Spinal cord (tissue), 10 donors: ENCODE results near the gene NDUFB1. TPM values are rescaled to one million over a fixed set of nuclear protein-coding genes. Genes with fewer than 3 reads are reported as not detected.

Experiments used
- DNase-seq, 6 donors: peaks; one replicate each; pipeline versions ENCODE4 v3.0.0 to v3.0.0-alpha.2; 2013 to 2015; ENCODE audit warnings: low spot score in 6 of 6, low read depth in 4 of 6
- H3K27ac ChIP-seq: one replicate; pipeline ENCODE4 v1.5.1; 2013; ENCODE audit warnings: low read depth, low read length, control low read depth
- H3K27me3 ChIP-seq: one replicate; pipeline ENCODE4 v1.6.1; 2013; ENCODE audit warnings: low read length; ENCODE audit not compliant: control insufficient read depth, insufficient read depth
- H3K36me3 ChIP-seq: one replicate; pipeline ENCODE4 v1.6.1; 2013; ENCODE audit warnings: low read length; ENCODE audit not compliant: control insufficient read depth, insufficient read depth
- H3K4me1 ChIP-seq: one replicate; pipeline ENCODE4 v1.6.1; 2013; ENCODE audit warnings: low read length; ENCODE audit not compliant: control insufficient read depth, insufficient read depth
- H3K4me3 ChIP-seq: one replicate; pipeline ENCODE4 v1.5.1; 2013; ENCODE audit warnings: low read depth, low read length, control low read depth
- H3K9me3 ChIP-seq: one replicate; pipeline ENCODE4 v1.6.1; 2013; ENCODE audit warnings: low read length; ENCODE audit not compliant: control insufficient read depth, insufficient read depth
- WGBS: methylation state at CpG from one replicate; pipeline ENCODE4 v1.1.5; 2013; ENCODE audit warnings: missing lambda C conversion rate; ENCODE audit not compliant: insufficient coverage; 5-methylcytosine and 5-hydroxymethylcytosine counted together
- long read RNA-seq, 4 donors: transcript quantifications; one replicate each; lab custom pipeline, GENCODE V29; 2026
- polyA plus RNA-seq, 2 donors: library from polyadenylated mRNA; unstranded; fragments of 120-200 nt; gene quantifications; one replicate each; pipeline ENCODE4 v1.2.1, GENCODE V29; 2013; ENCODE audit not compliant: insufficient read length in 2 of 2
- total RNA-seq, 2 donors: library from RNA; depleted of rRNA in 1 of 2; stranded (reverse); fragments of 120-200 nt in 1 of 2; fragments of >200 nt in 1 of 2; gene quantifications; one replicate each; pipeline versions ENCODE4 v1.2.3 to v1.2.4, GENCODE V29; 2013 to 2014
- donor health status: healthy.

NDUFB1 gene
- total RNA-seq (100 to 1,000 TPM; 148 to 391 TPM), polyA plus RNA-seq (100 to 1,000 TPM; 210 to 226 TPM)
- long read RNA-seq, donor 1, transcript NDUFB1-201 (3 exons, 528 nt), result major isoform, 242 of 304 reads
- long read RNA-seq, donor 1, transcript NDUFB1-203 (2 exons, 1,333 nt), result minor isoform, 58 of 304 reads
- long read RNA-seq, donor 1, partial matches to known transcripts, result 0 of 304 reads
- long read RNA-seq, donor 1, other reads (novel, unspliced or antisense), result 0 of 304 reads
- long read RNA-seq, donor 2, transcript NDUFB1-201 (3 exons, 528 nt), result major isoform, 71 of 91 reads
- long read RNA-seq, donor 2, transcript NDUFB1-203 (2 exons, 1,333 nt), result minor isoform, 19 of 91 reads
- long read RNA-seq, donor 2, partial matches to known transcripts, result 0 of 91 reads
- long read RNA-seq, donor 2, other reads (novel, unspliced or antisense), result 0 of 91 reads
- long read RNA-seq, donor 3, transcript NDUFB1-203 (2 exons, 1,333 nt), result minor isoform, 15 of 76 reads
- long read RNA-seq, donor 3, transcript NDUFB1-201 (3 exons, 528 nt), result major isoform, 60 of 76 reads
- long read RNA-seq, donor 3, partial matches to known transcripts, result 0 of 76 reads
- long read RNA-seq, donor 3, other reads (novel, unspliced or antisense), result 0 of 76 reads
- long read RNA-seq, donor 4, transcript NDUFB1-202 (4 exons, 454 nt), result minor isoform, 8 of 349 reads
- long read RNA-seq, donor 4, transcript NDUFB1-203 (2 exons, 1,333 nt), result minor isoform, 75 of 349 reads
- long read RNA-seq, donor 4, transcript NDUFB1-201 (3 exons, 528 nt), result major isoform, 260 of 349 reads
- long read RNA-seq, donor 4, partial matches to known transcripts, result 5 of 349 reads
- long read RNA-seq, donor 4, other reads (novel, unspliced or antisense), result 0 of 349 reads

DNA sequence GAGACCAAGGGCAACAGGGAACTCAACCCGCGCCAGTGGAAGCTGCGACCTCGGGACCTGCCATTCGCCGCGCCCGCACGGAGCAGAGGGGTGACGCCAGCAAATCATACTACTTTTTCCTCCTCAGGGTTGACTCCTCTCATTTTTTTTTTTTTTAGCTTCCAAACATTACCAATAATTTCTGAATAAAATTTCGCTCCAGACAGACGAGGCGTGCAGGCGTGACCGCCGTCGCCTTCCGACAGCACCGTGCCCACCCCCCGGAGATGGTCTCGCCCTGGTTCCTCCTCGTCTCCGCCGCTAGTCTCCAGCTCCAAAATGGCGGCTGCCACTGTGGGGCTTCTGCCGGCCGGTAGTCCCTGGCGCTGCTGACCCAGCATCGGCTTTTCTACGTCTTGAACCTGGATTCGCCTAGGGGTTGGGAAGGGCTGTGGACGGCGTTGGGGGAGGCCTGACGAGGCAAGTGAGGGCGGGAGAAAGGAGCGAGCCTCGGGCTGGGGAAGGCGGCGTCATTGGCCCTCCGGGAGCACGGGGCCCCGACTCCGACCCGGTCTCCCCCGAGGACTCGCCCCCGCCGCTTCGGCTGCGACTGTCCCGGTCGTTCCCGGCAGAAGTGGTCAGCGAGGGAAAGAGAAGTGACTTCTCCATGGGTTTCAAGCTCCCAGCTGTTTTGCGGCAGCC, at the start of gene NDUFB1, which contains the start of gene CPSF2:
Gene NDUFB1, minus strand, starts transcription at position 37 of the 681 bp plus-strand sequence. CDS start 4,069 bp downstream, outside the sequence.
Gene CPSF2, plus strand, starts transcription at position 300 of the 681 bp plus-strand sequence. CDS start 9,016 bp downstream, outside the sequence.
- Histone ChIP-seq H3K36me3 (peaks cover 10% of the 10 kb centered on the region), H3K4me3 (peak within 1 kb of the TSS; percentile 95), H3K4me1 (peaks cover 19% of the 10 kb centered on the region), H3K9me3 (no peaks in the 10 kb centered on the region), H3K27ac (peak within 1 kb of the TSS; percentile 96), H3K27me3 (no peaks in the 10 kb centered on the region)
- peak; percentile 68 to 95 (median 80) for DNase-seq
- under 1% methylated on average over 55 of the region's 55 CpGs for WGBS

DNA sequence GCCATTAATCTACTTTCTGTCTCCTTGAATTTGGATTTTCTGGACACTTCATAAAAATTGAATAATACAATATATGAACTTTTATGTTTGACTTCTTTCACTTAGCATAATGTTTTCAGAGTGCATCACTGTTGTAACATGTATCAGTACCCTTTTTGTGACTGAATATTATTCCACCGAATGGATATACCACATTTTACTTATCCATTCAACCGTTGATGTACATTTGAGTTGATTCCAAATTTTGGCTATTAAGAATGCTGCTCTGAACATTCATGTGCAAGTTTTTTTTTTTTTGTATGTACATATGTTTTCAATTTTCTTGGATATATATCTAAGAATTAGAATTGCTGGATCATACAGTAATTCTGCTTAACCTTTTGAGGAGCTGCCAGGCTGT, 43.5 kb upstream of the NDUFB1 start:
- Histone ChIP-seq H3K4me1 (no peaks in the 10 kb centered on the region), H3K9me3 (no peaks in the 10 kb centered on the region), H3K27me3 (no peaks in the 10 kb centered on the region), H3K4me3 (no peak overlapping the region), H3K36me3 (peaks cover 5% of the 10 kb centered on the region), H3K27ac (no peak overlapping the region)
- DNase-seq, result no peak
- WGBS, result no CpG with 5 or more reads among the region's 2 CpGs

DNA sequence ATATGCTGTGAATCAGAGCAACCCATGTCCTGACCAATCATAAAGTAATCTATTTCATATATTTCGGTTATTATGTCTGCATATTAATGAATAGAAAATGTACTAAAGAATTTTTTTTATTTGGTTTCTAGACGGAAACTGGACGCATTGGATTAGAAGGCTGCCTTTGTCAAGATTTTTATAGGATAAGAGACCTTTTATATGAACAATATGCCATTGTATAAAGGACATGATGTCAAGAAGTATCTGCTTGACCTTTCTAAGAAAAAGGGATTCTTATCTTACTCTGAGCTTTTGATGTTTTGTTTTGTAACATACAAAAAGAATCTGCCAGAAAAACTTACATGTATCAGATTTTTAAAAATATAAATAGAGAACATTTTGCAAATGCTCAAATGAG, 40.0 kb upstream of the NDUFB1 start:
- WGBS, result no CpG with 5 or more reads among the region's 3 CpGs
- no peak overlapping the region for H3K27ac ChIP-seq
- no peaks in the 10 kb centered on the region for H3K9me3 ChIP-seq
- no peak for DNase-seq
- H3K36me3 ChIP-seq, result peaks cover 8% of the 10 kb centered on the region
- H3K4me3 ChIP-seq, result no peak overlapping the region
- H3K4me1 ChIP-seq, result no peaks in the 10 kb centered on the region
- H3K27me3 ChIP-seq, result no peaks in the 10 kb centered on the region

DNA sequence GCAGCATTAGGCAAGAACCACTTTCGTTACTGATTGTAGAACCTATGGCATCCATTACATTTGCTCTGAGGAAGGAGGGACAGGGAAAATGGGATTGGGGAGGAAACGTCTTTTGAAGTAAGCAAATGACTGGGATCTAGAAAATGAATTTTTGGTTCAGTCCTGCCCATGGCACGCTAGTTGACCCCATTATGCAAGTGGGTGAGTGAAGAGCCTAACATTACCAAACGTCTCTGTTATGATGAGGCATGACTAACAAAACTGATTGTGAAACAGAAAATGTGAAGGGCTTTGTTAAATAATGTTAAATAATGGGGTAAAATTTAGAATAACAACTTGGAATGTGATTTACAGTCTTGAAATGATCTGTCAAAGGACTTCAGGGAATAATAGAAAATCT, 39.1 kb upstream of the NDUFB1 start:
- Histone ChIP-seq H3K4me1 (no peaks in the 10 kb centered on the region), H3K4me3 (no peak overlapping the region), H3K36me3 (peaks cover 12% of the 10 kb centered on the region), H3K9me3 (no peaks in the 10 kb centered on the region), H3K27ac (no peak overlapping the region), H3K27me3 (no peaks in the 10 kb centered on the region)
- no peak for DNase-seq
- WGBS, result 33% methylated on average over 3 of the region's 4 CpGs

DNA sequence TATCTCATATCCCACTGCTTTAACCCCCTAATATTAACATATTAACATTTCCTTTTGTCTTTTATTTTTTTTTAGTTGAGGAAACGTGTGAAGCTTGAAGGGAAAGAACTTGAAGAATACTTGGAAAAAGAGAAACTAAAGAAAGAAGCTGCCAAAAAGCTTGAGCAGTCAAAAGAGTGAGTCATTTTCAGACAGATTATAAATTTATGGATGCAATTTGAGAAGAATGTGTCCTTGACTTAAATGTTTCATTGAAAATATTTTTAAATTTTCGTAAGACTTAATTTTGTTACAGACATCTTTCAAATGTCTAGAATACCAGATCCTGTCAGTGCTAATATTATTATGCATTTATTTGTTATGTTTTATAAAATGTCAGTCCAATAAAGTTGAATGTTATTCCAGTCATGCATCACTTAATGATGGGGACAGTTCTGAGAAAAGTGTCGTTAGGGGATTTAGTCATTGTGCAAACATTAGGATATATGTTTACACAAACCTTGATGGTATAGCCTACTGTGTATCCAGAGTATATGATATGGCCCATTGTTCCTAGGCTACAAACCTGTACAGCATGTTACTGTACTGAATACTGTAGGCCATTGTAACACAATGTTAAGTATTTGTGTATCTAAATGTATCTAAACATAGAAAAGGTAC, 32.9 kb upstream of the NDUFB1 start:
- Histone ChIP-seq H3K4me1 (no peaks in the 10 kb centered on the region), H3K27ac (no peak overlapping the region), H3K4me3 (no peak overlapping the region), H3K27me3 (no peaks in the 10 kb centered on the region), H3K9me3 (no peaks in the 10 kb centered on the region), H3K36me3 (peaks cover 26% of the 10 kb centered on the region)
- DNase-seq, result no peak
- WGBS, result no CpG with 5 or more reads among the region's 3 CpGs

DNA sequence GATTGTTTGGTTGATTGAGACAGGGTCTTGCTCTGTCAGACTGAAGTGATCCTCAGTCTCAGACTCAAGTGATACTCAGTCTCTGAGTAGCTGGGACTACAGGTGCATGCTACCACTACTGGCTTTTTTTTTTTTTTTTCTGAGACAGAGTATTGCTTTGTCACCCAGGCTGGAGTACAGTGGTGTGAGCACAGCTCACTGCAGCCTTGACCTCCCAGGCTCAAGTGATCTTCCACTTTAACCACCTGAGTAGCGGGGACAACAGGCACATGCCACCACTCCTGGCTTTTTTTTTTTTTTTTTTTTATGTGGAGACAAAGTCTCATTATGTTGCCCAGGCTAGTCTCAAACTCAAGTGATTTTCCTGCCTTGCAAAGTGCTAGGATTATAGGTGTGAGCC, 32.1 kb upstream of the NDUFB1 start:
- H3K27ac ChIP-seq, result no peak overlapping the region
- no peak for DNase-seq
- WGBS, result no CpG with 5 or more reads among the region's 1 CpG
- H3K36me3 ChIP-seq, result peaks cover 28% of the 10 kb centered on the region
- H3K27me3 ChIP-seq, result no peaks in the 10 kb centered on the region
- no peaks in the 10 kb centered on the region for H3K4me1 ChIP-seq
- H3K9me3 ChIP-seq, result no peaks in the 10 kb centered on the region
- H3K4me3 ChIP-seq, result no peak overlapping the region

DNA sequence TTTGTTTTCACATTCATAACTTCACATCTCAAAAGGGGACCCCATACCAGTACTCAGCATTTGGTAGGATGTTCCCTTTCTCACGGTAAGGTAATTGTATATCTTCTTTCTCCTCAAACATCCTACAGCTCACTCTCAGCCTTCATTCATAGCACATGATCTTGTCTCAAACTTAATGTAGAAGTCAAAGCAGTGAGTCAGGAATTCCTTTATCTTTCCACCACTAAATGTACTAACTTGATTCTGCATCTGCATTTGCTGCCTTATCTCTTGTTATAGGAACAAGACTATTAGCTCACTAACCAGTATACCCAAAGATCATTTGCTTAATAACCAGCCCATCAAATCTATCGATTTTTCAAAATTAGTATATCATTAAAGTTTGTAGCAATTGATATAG, 23.2 kb upstream of the NDUFB1 start:
- H3K4me1 ChIP-seq, result no peaks in the 10 kb centered on the region
- no peaks in the 10 kb centered on the region for H3K27me3 ChIP-seq
- no peaks in the 10 kb centered on the region for H3K9me3 ChIP-seq
- no peak overlapping the region for H3K27ac ChIP-seq
- peaks cover 29% of the 10 kb centered on the region for H3K36me3 ChIP-seq
- no peak for DNase-seq
- H3K4me3 ChIP-seq, result no peak overlapping the region
- no CpG with 5 or more reads among the region's 2 CpGs for WGBS

DNA sequence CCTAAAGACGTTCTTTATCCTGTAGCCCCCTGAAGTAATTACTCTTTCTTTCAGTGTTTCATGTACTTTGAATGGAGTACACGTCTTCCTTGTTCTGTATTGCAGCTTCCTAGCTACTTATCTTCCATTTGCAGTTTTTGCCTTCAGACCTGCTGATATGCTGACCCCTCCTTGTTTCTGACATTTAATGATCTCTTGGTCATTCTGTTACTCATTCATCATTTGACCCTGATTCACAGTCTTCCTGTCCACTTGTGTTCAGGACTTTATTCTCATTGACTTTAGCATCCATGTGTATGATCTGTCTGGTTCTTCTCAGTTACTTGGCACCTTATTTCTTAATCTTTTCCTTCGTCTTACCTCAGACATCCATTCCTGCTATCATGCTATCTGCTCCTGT, 22.5 kb upstream of the NDUFB1 start:
- no peaks in the 10 kb centered on the region for H3K9me3 ChIP-seq
- no peak overlapping the region for H3K4me3 ChIP-seq
- H3K4me1 ChIP-seq, result no peaks in the 10 kb centered on the region
- H3K36me3 ChIP-seq, result peaks cover 25% of the 10 kb centered on the region
- H3K27me3 ChIP-seq, result no peaks in the 10 kb centered on the region
- WGBS, result 81% methylated on average over 2 of the region's 3 CpGs
- H3K27ac ChIP-seq, result no peak overlapping the region
- DNase-seq, result no peak

DNA sequence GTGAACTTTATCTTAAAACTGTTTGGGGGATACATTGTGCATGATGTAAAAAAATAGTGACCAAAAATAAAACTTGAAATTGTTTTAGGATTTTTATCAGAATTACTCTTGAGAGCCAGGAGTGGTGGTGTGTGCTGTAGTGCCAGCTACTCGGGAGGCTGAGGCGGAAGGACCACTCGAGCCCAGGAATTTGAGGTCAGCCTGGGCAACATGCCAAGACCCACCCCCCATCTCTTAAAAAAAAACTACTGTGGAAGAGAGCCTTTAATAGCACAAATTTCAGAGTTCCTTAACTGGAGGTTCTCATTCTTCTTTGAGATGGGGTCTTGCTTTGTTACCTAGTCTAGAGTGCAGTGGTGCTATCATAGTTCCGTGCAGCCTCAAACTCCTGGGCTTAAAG, 21.8 kb upstream of the NDUFB1 start:
- no peaks in the 10 kb centered on the region for H3K4me1 ChIP-seq
- no peaks in the 10 kb centered on the region for H3K9me3 ChIP-seq
- H3K4me3 ChIP-seq, result no peak overlapping the region
- no CpG with 5 or more reads among the region's 4 CpGs for WGBS
- no peak for DNase-seq
- H3K36me3 ChIP-seq, result peaks cover 28% of the 10 kb centered on the region
- no peak overlapping the region for H3K27ac ChIP-seq
- no peaks in the 10 kb centered on the region for H3K27me3 ChIP-seq
